Esophagus (tissue), 2 donors: Measurements from ENCODE around the gene SFXN4. TPM values are rescaled to one million over a fixed set of nuclear protein-coding genes. Genes with fewer than 3 reads are reported as not detected.

Experiments used
- H3K27ac ChIP-seq, 2 donors: one replicate each; pipeline ENCODE4 v1.5.1; 2013; ENCODE audit warnings: low read depth in 2 of 2, mild to moderate bottlenecking in 2 of 2, inconsistent platforms in 1 of 2, low read length in 1 of 2, moderate library complexity in 1 of 2
- H3K27me3 ChIP-seq, 2 donors: one replicate each; pipeline ENCODE4 v1.6.1; 2013; ENCODE audit warnings: low read length in 2 of 2, control low read depth in 1 of 2, mild to moderate bottlenecking in 1 of 2; ENCODE audit not compliant: insufficient read depth in 2 of 2, control insufficient read depth in 1 of 2
- H3K36me3 ChIP-seq, 2 donors: one replicate each; pipeline ENCODE4 v1.6.1; 2013; ENCODE audit warnings: low read length in 1 of 2; ENCODE audit not compliant: control insufficient read depth in 2 of 2, insufficient read depth in 2 of 2
- H3K4me1 ChIP-seq, 2 donors: one replicate each; pipeline ENCODE4 v1.6.1; 2013; ENCODE audit warnings: low read length in 1 of 2; ENCODE audit not compliant: control insufficient read depth in 2 of 2, insufficient read depth in 2 of 2
- H3K4me3 ChIP-seq, 2 donors: one replicate each; pipeline ENCODE4 v1.5.1; 2013; ENCODE audit warnings: low read length in 2 of 2, mild to moderate bottlenecking in 2 of 2, low read depth in 1 of 2, moderate library complexity in 1 of 2
- H3K9me3 ChIP-seq, 2 donors: one replicate each; pipeline ENCODE4 v1.6.1; 2013; ENCODE audit warnings: mild to moderate bottlenecking in 2 of 2, low read depth in 1 of 2, low read length in 1 of 2, moderate library complexity in 1 of 2; ENCODE audit not compliant: control insufficient read depth in 2 of 2, insufficient read depth in 1 of 2
- WGBS, 2 donors: extraction: QIAGEN DNeasy Blood & Tissue Kit; methylation state at CpG; one replicate each; pipeline ENCODE4 v1.1.7; 2013; 5-methylcytosine and 5-hydroxymethylcytosine counted together
- polyA plus RNA-seq, 2 donors: library from polyadenylated mRNA; stranded (reverse); fragments of 200-250 nt; gene quantifications; one replicate each; pipeline ENCODE4 v1.2.3, GENCODE V29; 2013
- donor health status: healthy with polysubstance abuse.
- donor health status: Bipolar disorder and iron deficiency.

SFXN4 gene
- polyA plus RNA-seq, 2 donors = 20.8 to 22.7 TPM

DNA sequence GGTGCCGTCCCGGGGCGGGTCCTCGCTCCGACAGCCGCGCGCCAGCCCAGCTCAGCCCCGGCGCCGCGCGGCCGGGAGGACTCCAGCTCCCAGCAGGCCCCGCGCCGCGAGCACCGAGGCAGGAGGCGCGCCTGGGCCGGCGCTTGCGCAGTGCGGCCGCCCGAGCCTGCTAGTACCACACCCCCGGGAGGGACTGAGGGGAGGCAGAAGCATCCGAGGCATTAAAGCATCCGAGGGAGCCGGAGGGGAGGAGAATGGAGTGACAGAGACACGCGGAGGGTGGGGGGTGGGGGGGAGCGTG, 41.8 kb upstream of the SFXN4 start, which contains the start of gene GRK5:
Gene GRK5, plus strand, starts transcription at position 206 of the 301 bp plus-strand sequence. CDS start 347 bp downstream, outside the sequence.
- Histone ChIP-seq H3K27me3 (no peaks in the 10 kb centered on the region), H3K36me3 (no peaks in the 10 kb centered on the region), H3K4me3 (peak within 1 kb of the TSS; percentile 83 to 87), H3K4me1 (peaks cover 0 to 4% of the 10 kb centered on the region in 2 donors), H3K27ac (peak within 1 kb of the TSS; percentile 94 to 98), H3K9me3 (no peaks in the 10 kb centered on the region)
- 0% methylated on average over 16 to 33 of the region's 34 CpGs for WGBS, 2 donors

DNA sequence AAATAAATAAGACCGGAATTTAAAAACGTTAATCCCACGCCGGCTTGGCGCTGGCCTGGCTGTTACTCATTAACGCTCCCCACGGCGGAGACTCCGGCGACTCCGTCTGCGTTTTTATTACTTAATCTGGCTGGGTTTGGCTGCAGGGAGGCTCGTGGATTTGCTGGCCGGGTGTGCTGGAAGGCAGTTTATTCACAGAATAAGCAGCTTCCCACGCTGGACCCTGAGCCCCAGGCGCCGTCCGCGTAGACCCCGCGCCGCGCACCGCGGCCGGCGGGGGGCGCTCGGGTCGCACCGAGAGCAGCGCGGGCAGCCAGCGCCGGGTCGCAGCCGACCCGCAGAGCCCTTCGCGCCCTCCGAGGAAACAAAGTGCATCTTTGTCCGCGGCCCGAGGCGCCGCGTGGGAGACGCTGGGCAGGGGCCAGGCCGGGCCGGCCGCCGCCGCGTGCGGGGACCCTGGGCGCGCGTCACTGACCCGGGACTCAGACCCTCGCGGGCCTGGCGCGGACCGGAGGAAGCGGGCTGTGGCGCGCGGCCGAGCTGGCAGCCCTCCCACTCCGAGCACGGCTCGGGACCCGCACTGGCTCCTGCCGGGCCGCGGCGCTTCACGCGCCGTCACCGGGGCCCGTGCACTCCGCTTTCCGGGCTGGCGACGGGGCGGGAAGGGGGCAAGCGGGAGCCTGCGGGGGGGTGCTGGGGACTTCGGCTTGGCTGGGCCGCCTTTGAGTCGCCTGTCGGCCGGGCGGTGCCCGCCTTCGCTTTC, 41.3 kb upstream of the SFXN4 start:
- Histone ChIP-seq H3K4me3 (peak overlapping the region; percentile 83 to 87), H3K36me3 (no peaks in the 10 kb centered on the region), H3K4me1 (peaks cover 0 to 4% of the 10 kb centered on the region in 2 donors), H3K27ac (peak overlapping the region; percentile 94 to 98), H3K9me3 (no peaks in the 10 kb centered on the region), H3K27me3 (no peaks in the 10 kb centered on the region)
- WGBS, 2 donors = 0% methylated on average over 76 to 97 of the region's 97 CpGs

DNA sequence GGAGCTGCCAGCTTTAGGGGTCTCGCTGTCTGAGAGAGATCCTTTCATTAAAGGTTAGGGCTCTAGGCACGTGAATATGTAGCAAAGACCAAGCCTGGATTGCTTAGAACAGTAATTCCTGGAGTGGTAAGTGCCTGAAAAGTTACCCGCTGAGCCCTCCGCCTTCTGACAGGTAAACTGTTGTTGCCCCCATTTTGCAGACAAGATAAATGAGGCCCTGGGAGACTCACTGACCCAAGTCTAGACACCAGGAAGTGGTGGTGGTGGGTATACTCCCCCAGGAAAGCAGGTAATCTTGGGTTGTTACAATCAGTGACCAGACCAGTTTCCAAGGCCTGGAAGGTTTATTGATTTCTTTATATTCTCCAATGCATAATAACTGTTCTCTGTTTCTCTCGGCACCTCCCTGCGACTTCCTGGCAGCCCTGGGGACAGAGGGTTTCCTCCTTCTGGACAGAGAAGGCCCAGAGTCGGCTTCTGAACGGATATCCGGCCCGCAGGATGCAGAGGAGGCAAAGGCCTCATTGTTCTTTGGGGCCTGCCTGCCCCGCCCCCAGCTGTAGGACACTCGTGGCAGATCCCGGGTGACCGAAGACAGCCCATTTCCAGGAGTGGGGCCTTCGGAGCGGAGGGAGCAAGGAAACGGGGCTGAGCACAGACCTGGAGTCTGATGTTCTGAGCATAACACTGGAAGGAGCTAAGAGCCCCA, 40.5 kb upstream of the SFXN4 start:
- WGBS, 2 donors = 31% methylated on average over 17 of the region's 17 CpGs
- peaks cover 0 to 4% of the 10 kb centered on the region in 2 donors for H3K4me1 ChIP-seq
- H3K36me3 ChIP-seq = no peaks in the 10 kb centered on the region
- H3K27ac ChIP-seq = peak overlapping the region; percentile 94 to 98
- H3K4me3 ChIP-seq = peak overlapping the region; percentile 83 to 87
- H3K27me3 ChIP-seq = no peaks in the 10 kb centered on the region
- H3K9me3 ChIP-seq = no peaks in the 10 kb centered on the region

GRCh38 chr10:119203006-119203405, 37.5 kb upstream of the SFXN4 start:
- 56 to 60% methylated on average over 4 of the region's 4 CpGs for WGBS, 2 donors
- H3K36me3 ChIP-seq = no peaks in the 10 kb centered on the region
- peaks cover 0 to under 1% of the 10 kb centered on the region in 2 donors for H3K4me1 ChIP-seq
- H3K4me3 ChIP-seq = no peak overlapping the region
- no peaks in the 10 kb centered on the region for H3K9me3 ChIP-seq
- no peak overlapping the region for H3K27ac ChIP-seq
- no peaks in the 10 kb centered on the region for H3K27me3 ChIP-seq

DNA sequence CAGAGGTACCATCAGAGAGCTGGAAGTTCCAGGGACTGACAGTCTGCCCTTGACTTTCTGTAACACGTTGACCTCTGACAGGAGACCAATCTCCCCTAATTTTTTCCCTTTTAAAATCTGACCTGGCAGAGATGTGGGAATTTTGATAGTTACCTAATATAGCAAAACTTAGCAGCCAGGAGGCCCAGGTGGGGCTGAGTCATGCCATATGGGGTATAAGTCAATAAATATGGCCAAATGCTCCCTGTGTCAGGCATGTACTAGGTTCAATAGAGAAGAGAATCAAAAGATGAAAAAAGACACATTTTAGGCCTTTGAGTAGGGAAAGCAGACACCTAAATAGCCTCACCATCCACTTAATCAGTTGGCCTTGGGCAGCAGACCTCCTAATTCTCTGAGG, 35.7 kb upstream of the SFXN4 start:
- Histone ChIP-seq H3K4me3 (no peak overlapping the region), H3K27me3 (no peaks in the 10 kb centered on the region), H3K27ac (no peak overlapping the region), H3K36me3 (no peaks in the 10 kb centered on the region), H3K9me3 (no peaks in the 10 kb centered on the region), H3K4me1 (no peaks in the 10 kb centered on the region)
- 85 to 89% methylated on average over 1 of the region's 1 CpG for WGBS, 2 donors

DNA sequence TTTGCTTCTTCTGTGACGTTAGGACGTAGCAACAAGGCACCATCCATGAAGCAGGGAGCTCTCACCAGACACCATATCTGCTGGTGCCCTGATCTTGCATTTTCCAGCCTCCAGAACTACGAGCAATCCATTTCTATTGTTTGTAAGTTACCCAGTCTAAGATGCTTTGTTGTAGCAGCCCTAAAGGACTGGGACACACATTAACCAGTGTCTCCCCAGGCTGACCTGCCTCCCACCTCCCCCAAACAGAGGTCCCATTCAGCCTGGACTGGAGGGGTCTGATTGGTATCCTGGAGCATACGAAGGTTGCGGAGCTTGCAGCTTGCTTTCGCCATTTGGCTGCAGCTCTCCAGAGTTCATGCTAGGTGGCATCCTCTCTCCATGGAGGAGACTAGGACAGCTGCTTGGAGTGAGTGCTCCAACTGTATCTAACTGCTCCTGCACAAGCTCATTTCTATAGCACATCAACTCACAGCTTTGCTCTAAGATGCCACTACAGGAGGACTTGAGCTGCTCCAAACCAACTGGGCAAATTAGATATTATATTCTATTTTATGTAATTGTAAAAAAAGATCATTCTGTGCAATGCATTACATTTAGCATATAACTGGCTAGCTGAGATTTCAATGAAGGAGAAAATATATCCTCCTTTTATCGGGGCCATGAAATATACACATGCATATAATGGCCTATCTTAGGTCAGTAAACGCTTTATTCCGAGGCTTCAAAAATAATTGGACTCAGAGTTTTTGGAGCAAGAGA, 33.9 kb upstream of the SFXN4 start:
- WGBS, 2 donors = 47 to 55% methylated on average over 9 of the region's 9 CpGs
- no peak overlapping the region for H3K4me3 ChIP-seq
- no peaks in the 10 kb centered on the region for H3K9me3 ChIP-seq
- H3K27me3 ChIP-seq = no peaks in the 10 kb centered on the region
- H3K4me1 ChIP-seq = no peaks in the 10 kb centered on the region
- no peaks in the 10 kb centered on the region for H3K36me3 ChIP-seq
- no peak overlapping the region for H3K27ac ChIP-seq

DNA sequence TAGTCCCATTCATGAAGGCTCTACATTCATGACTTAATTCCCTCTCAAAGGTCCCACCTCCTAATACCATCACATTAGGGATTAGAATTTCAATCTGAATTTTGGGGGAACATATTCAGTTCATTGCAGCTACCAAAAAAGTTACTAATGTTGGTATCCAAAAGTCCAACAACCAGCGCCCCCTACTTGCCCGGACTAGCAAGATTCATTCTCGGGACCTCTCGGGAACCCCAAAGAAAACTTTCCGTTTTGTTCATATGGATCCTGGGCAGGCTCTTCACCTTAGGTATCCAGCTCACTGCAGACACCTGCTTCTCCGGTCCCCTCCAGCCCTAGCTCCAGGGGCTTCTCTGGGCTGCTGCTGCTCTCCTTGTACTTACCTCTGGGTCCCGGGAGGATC, 32.9 kb upstream of the SFXN4 start:
- peak overlapping the region in 1 of 2 donors; percentile 84 for H3K27ac ChIP-seq
- no peaks in the 10 kb centered on the region for H3K4me1 ChIP-seq
- no peaks in the 10 kb centered on the region for H3K27me3 ChIP-seq
- H3K36me3 ChIP-seq = no peaks in the 10 kb centered on the region
- H3K4me3 ChIP-seq = no peak overlapping the region
- H3K9me3 ChIP-seq = no peaks in the 10 kb centered on the region
- 46 to 62% methylated on average over 7 of the region's 7 CpGs for WGBS, 2 donors

DNA sequence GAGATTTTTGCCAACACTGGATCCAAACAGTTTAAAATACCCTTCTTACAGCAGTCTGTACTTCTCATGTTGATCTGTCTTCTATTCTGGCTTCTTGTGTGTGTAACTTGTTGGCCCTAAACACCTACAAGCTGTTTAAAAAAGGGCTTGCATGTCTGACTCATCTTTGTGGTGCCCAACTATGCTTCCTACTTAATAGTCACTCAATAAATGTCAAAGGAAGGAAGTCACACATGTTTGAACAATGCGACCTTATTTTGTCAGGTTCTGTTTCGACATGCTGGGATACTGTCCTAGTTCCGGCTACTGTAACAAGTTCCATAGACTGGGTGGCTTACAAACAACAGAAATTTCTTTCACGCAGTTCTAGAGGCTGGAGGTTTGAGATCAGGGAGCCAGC, 32.4 kb upstream of the SFXN4 start:
- WGBS, 2 donors = 33 to 38% methylated on average over 4 of the region's 4 CpGs
- H3K4me1 ChIP-seq = no peaks in the 10 kb centered on the region
- no peaks in the 10 kb centered on the region for H3K9me3 ChIP-seq
- no peak overlapping the region for H3K4me3 ChIP-seq
- H3K36me3 ChIP-seq = no peaks in the 10 kb centered on the region
- no peaks in the 10 kb centered on the region for H3K27me3 ChIP-seq
- H3K27ac ChIP-seq = peak overlapping the region; percentile 5 to 84

DNA sequence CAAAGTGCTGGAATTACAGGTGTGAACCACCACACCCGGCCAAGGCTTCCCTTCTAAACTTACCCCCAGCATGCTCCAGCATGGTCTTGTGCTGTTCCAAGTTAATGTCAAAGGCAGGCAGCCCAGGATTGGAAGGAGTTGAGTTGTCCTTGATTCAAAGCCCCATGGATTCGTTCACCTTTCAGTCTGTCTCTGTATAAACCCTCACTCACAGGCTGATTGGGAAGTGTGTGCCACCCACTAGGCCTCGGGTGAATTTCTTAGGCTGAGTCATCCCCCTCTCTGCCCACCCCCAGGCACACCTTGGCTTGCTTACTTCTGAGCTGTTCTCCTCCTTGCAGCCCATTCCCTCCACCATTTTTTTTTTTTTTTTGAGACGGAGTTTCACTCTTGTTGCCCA, 26.4 kb upstream of the SFXN4 start:
- no peak overlapping the region for H3K27ac ChIP-seq
- H3K9me3 ChIP-seq = no peaks in the 10 kb centered on the region
- no peaks in the 10 kb centered on the region for H3K27me3 ChIP-seq
- 54 to 59% methylated on average over 3 to 4 of the region's 4 CpGs for WGBS, 2 donors
- H3K4me1 ChIP-seq = no peaks in the 10 kb centered on the region
- no peaks in the 10 kb centered on the region for H3K36me3 ChIP-seq
- H3K4me3 ChIP-seq = no peak overlapping the region
